NCI-H128 (cell line): ENCODE data around the gene NELFA.

ENCODE experiments used
- DNase-seq: peaks from one replicate; lab custom pipeline; 2025; ENCODE audit not compliant: unreplicated experiment; lab: John Stamatoyannopoulos, UW

NELFA gene

DNA sequence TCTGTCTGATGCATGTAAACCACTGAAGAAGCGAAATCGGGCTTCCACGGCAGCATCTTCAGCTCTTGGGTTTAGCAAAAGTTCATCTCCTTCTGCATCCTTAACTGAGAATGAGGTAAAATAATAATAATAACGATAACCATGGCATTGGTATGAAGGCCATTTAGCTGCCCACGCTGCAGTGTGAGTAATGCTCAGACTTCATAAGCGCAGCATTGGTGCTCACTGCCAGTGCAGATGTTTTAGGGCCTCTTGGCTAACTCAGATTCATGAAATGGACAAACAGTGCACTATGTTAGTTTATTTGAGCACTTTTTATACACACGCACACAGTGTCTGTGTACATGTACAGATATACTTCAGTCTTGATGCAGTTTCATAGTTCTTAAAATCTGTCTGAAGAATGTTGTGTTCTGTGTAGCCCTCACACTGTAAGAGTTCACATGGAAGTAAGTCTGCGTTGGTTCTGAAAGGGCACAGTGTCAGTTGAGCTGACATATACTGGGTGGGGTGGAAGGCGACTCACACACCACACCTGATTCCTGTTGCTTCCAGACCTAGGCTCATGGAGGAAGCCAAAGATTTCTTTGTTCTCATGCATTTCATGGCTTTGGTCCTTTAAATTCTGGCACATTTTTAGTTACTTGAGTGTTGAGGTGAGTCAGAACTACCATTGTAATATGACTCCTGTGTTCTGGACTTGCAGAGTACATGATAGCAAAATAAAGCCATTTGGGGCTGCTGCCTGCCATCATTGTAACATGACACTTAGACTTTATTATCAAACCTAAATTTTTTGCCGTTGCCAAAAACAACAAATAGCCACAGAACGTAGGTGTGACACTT is 68.9 kb downstream of the NELFA start:
- DNase-seq: no peak

DNA sequence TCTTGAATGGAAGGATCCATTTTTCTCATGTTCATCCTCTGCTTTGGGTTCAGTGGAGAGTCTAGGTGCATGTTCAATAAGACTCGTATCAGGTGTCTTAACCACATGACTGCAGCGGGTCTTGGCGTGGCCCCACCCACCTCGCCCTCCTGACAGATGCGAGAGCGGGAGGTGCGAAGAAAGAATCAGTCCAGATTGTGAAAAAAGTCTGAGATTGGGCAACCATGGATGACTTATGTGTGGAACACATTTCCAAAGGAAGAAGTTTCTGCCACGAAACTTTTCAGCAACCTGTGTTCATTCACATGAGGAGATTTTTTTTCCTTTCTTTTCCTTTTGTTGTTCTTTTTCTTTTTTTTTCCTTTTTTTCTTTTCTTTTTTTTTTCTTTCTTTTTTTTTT is 70.7 kb downstream of the NELFA start:
- no peak for DNase-seq

DNA sequence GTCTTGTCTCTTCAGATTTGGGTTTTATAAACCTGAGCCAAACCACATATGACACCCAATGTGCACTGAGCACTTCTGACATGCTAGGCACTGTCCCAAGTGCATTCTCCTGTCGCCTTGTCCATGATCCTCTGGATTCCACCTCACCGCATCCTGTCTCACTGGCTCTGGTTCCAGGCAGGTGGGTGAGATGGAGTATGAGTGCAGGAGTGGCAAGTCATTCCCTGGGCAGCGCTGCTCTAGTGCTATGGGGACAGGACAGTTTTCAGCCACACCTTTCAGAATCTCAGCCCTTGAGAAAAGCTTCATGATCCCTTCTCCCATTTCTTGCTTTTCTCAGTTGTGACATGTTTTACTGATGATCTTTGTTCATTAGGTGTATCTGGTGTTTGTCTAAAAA is 71.2 kb downstream of the NELFA start:
- no peak for DNase-seq

DNA sequence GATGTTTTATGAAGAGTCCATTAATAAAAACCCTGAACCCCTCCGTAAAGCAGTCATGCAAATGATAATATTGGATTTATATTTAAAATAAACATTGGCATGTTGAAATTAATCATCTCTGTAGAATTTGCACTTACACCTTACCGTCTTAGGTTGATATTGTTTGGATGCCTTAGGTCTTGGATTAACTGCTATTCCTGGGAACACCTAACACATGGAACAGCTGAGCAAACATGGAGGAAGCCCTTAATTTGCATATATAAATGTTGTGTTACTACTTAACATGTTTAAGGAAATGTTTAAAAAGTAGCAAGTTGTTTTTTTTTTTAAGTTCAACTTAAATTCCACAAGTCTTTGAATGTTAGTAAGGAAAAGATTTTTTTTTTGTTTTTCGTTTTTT is 75.1 kb downstream of the NELFA start:
- no peak for DNase-seq

GRCh38 chr4:1932736-1933135 is 76.0 kb downstream of the NELFA start:
- no peak for DNase-seq
